ENCODE data around the gene PSAT1.

Gene PSAT1

DNA sequence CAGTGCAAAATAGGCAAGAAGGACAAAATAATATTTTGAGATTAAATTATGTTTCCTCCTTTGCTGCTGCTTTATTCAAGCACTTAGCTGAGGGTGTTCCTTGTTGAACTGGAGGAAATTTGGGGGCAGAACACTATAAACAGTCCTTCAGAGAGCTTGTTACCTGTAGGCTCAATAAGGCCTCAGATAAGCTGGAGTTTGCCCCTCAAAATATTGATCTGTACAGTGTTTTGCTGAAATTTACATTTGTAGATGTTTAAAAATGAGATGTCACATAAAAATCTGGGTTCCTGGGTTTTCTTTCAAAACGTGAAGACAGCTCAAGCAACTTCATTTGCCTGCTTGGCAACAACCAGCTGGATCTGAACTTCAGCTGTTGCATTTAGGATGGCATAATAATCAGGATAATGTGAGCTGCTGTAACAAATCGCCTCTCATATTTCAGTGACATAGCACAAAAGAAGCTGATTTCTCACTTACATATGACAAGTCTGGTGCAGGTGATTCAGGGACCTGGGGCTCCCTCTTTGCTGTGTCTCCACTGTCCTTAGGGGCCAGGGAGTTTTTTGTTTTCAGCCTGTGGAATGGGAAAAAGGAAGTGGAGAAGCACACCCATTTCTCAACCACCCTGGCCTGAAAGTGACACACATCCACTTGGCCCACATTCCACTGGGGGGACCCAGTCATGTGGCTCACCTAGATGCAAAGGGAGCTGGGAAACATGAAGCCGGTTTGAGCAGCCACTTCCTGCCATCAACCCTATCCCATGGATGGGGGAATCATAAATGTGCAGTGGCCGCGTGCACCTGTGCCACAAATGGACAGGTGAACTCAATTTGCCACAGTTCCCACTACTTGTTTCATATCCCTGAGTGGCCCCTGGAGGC lies 2.4 kb upstream of the PSAT1 start:
- peak; percentile 16 for DNase-seq

DNA sequence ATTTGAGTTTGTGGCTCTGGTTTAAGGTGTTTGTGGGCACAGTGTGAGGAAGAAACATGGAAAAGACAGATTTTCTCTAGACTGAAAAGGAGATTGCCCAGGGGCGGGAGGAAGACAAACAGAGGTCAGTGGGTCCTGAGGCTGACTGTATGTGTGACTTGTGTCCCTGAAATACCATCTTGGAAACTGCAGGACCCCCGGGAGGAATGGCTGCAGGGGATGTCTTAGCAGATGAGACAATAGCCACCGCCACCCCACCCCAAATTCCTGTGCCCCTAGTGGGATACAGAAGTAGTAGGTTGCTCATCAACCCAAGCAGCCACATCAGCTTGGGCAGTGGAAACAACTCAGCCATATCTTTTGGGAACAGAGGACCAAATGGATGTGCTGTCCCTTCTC lies 1.7 kb upstream of the PSAT1 start:
- DNase-seq: no peak

DNA sequence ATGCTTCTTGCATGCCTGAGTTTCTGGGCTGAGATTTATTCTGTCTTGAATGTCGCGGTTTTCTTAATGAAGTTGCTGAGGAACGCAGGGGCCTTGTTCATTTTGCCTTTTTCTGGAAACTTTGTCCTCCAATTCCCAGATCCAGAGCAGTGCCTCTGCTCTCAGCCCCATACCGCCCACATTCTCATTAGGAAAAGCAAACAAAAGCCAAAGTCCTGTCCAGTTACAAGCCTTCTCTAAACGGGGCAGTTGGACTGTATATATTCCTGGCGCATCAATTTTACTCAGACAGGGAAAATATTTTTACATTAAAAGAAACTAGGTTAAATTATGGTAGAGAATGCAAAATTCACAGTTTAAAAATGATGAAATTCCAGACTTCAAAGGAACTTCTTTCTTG lies 1.2 kb upstream of the PSAT1 start:
- no peak for DNase-seq

DNA sequence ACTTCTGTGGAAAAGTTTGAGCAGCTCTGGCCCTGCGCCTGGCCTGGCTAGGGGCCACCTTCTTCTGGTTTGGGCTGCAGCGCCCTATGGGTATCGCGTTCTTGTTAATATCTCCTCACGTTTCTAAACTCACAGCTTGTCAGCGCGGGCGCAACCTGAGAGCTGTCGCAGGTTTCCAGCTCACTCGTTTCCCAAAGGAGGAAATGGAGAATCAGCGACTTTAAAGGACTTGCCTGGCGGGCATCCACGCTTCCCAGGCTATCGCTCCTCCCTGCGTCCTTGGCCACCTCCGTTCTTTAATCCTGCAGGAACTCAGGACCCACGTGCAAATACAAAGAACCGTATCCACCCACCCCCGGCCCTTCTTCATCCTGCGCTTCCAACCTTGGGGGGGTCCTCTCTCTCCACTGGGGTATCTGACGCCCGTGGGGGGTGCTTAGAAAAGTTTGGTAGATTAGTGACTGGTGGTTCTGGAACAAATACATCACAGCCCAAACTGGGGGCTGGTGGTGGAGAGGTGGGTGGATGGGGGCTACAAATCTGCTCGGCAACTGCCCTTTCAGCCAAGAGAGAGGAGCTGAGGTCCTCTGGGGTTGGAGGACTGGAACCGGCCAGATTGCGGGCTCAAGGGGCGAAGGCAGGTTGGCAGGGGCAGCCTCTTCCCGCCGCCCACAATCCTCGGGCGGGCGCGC lies 578 bp upstream of the PSAT1 start:
- DNase-seq: no peak

DNA sequence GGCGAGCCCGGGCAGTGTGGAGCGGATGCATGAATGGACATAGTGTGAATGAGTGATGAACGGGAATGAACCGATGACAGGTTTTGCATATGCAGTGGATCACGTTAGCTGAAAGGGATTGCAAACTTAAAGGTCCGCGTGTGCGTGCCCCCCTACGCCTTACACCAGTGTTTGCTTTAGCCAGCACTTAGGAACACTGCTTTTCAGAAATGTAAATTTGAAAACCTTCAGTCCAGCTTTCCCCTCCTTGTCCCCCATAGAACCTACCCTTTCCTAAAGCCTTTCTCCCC lies 692 bp downstream of the PSAT1 start:
- DNase-seq: peak; percentile 13

DNA sequence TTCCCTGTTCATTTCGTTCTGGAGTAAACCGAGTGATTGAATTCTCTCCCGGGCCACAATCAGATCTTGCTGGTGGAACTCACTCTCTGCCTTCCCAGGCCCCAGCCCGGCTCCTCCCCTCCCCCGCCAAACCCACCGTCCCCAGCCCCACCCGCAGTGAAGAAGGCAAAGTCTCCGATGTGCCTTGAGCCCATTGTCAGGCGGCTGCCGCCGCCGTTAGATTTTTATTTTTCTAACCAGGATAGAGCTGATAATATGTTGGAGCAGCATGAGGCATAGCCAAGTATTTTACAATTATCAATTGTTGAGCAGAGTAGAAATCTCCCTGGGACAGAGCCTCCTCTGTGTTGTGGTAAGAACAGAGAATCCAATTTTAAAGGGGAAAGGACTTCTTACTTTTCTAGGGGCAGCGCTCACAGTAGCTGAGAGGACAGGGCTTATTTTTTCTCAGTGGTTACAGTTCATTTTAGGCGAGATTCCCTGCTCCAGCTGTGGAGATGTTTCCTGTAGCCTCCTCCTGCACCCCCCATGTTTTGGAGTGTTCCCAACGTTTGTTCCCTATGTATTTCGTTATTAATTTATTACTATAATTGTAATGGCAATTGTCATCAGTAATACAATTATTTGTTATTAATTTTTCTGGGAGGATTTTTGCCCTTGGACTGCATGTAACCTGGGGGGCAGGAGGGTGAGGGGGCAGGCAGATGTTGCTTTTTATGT lies 1.3 kb downstream of the PSAT1 start:
- no peak for DNase-seq

DNA sequence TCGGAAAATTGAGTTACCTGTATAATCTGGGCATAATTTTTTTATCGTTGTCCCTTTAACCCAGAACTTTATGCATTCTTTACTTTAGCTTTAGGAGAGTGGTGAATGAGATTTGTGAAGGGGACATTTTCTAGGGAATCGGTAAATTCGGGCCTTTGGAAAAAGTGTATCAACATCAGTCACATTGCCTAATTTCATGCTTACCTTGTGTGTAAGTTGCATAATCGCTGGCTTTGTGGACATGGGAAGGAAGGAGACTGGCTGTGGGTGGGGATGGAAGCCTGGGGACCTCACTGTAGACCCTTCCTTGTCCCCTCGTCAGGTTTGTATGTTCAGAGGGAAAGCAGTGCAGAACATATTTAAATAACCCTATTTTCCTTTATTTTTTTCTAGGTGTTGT lies 3.3 kb downstream of the PSAT1 start:
- no peak for DNase-seq

DNA sequence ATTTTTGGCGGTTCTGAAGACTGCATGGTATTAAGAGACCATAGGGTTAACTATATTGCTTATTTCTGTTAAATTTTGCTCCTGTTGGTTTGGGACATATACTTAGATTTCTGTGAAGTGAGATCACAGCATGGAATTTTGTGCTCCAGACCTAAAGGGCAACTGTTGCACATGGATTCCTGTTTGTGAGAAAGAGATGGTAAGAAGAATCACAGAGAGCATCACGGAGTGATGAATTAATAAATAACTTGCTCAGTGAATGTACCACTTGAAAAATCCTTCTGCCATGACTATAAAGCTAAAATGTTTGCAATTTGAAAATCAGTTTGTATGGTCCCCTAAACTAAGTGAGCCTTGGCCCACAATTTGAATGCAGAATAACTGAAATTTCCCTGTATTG lies 4.5 kb downstream of the PSAT1 start:
- no peak for DNase-seq

DNA sequence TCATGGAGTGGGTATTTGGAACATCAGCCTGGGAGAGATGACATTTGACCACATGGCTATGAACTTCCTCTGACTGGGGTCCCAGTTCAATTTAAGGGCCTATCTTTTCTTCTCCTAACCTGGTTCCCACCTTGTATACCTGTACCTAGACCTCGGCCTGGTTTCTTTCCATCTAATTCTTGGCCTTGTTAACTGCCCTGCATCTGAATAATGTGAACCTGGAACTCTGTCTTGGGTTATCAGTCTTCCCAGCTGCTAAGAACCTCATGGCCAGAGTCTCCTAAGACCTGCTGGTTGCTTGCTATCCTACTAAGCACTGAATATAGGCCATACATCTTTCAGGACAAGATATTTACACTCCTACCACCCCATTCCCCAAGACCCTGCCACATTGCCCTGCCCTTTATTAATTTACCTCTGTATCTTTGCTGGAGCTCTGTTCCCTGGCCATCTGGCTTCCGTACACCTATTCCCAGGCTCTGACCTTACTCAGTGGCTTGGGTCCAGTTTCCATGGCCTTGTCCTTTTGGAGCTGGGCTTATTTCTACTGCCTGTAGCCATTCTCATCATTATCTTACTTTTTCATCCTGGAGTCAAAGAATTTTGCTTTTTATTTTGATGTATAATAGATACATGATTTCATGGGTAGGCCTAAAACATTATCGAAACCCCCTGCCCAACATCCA lies 6.6 kb downstream of the PSAT1 start:
- DNase-seq: no peak

DNA sequence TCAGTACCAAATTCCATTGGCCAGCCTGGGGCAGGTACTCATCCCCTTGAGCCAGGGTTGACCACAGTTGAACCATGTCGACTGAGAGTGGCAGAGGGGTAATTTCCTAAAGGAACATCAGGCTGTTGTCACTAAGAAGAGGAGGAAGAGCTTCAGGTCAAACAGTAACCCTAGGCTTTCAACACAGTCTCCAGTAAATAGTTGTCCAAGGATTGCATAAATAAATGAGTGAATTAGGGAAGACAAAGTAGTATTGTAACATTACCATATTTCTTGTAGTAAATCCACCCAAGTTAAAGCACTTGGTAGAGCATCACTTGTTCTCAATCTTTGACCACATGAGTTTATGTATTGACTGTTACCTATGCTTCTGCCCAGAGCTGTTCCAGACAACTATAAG lies 7.4 kb downstream of the PSAT1 start:
- DNase-seq: peak; percentile 46

DNA sequence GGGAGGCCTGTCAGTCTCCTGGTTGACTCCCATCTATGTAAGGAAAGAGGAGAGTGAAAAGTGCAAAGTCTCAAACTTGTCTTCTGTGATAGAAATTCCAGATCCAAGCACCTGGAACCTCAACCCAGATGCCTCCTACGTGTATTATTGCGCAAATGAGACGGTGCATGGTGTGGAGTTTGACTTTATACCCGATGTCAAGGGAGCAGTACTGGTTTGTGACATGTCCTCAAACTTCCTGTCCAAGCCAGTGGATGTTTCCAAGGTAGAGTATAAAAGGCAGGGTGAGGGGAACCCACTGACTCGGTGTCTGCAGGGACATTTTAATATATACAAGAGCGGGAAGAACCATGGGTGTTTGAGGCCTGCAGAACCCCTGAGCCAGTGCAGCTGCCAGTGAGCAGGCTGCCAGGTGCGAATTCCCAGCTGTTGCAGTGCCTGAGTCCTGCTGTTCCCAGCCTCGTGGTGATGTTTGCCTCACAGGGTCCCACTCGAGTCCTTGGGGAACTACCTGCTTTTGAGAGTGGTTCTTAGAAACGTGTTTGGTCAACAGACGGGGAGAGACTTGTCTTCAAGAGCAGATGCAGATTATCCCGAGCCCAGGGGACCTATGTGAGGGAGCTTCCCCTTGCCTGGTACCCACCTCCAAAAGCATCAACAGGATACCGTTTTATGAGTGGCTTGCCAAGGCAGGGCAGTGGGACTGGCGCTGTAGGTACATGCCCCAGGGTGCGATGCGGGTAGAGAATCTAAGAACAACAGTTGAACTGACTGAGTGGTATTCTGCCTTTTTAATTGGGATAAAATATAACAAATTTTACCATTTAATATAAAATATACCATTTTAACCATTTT lies 9.5 kb downstream of the PSAT1 start:
- DNase-seq: no peak

DNA sequence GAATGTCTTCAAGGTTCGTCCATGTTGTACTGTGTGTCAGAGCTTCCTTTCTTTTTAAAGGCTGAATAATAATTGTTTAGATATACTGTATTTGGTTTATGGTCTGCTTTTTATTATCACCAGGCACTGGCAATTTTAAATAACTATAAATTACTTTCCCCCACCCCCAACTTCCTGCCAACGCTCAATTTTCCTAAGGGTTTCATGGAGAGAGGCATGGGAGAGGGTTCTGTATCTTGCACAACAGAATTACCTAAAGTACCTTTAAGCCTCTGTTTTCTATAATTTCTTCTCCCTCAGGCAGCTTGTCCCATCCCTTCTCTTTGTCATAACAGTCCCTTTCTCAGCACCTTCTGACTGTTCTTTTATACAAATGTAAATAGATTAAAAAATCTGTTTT lies 10.4 kb downstream of the PSAT1 start:
- DNase-seq: no peak

DNA sequence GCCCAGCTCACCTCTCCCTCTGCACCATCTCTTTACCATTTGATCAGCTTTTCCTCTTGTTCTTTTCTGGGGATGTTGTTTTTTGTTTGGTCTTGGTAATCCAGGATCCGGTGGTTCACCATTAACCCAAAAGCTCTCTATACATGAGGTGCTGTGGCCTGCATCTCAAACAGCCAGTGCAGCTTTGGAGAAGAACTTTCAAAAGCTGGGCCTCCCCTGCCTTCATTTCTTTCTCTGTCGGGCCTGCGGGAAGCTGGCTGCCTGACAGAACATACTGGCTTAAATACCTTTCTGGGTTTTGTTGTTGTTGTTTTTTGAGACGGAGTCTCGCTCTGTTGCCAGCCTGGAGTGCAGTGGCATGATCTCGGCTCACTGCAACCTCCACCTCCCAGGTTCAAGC lies 12.1 kb downstream of the PSAT1 start:
- no peak for DNase-seq

DNA sequence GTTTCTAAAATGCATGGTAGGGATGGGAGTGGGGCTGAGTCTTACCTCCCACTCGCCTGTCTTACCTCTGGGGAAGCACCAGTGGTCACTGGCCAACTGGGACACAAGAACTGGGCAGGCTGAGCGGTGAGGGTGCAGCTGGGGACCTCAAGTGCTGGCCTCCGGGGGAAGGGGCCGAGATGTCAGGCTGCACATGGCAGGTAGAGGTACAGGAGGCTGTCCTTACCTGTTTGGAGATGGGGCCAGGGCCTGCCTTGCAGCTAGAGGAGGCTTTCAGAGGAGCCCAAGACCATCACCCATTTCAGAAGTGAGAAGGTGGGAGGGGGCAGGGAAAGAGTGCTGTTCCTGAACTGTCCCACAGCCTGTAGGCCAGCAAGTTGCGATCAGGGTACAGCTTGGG lies 14.2 kb downstream of the PSAT1 start:
- no peak for DNase-seq

DNA sequence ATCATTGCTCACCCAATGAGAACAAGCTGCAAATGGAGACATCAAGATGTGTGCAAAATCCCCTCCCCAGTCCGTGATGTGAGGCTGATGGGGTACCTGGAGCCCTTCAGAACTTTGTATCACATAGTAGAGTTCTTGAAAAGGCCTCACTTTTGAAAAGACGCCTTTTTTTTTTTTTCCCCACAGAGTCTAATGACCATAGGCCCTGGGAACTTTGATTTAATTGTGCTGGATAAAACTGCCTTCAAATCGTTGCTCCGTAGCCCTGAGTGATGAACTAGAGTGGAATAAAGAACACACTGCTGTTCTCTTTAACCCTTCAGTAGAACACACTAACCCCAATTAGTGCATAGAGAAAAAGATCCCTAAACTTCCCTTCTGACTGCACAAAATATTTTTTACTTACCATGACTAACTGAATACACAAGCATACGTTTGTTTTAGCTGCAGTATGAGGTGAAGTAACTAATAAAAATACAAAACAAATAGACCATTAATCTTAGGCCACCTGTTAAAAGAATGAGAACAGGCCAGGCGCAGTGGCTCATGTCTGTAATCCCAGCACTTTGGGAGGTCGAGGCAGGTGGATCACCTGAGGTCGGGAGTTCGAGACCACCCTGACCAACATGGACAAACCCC lies 15.1 kb downstream of the PSAT1 start:
- DNase-seq: no peak

DNA sequence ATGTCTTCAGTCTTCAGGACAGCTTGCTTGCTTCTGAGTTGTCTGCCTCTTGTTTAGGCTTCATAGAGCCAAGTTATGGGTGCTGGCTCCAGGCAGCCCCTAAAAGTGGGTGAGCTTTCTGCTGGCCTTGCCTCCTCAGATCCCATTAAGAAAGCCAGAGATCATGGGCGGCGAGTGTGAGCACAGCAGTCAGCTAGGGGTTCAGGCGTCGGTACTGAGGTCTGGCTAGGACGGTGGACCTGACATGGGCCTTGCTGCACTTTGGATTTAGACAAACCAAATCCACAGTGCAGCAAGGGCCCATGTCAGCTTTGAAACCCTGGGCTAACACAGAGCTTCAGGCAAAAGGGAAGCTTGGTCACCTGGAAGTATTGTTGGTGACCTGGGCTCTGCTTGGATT lies 17.6 kb downstream of the PSAT1 start:
- no peak for DNase-seq

DNA sequence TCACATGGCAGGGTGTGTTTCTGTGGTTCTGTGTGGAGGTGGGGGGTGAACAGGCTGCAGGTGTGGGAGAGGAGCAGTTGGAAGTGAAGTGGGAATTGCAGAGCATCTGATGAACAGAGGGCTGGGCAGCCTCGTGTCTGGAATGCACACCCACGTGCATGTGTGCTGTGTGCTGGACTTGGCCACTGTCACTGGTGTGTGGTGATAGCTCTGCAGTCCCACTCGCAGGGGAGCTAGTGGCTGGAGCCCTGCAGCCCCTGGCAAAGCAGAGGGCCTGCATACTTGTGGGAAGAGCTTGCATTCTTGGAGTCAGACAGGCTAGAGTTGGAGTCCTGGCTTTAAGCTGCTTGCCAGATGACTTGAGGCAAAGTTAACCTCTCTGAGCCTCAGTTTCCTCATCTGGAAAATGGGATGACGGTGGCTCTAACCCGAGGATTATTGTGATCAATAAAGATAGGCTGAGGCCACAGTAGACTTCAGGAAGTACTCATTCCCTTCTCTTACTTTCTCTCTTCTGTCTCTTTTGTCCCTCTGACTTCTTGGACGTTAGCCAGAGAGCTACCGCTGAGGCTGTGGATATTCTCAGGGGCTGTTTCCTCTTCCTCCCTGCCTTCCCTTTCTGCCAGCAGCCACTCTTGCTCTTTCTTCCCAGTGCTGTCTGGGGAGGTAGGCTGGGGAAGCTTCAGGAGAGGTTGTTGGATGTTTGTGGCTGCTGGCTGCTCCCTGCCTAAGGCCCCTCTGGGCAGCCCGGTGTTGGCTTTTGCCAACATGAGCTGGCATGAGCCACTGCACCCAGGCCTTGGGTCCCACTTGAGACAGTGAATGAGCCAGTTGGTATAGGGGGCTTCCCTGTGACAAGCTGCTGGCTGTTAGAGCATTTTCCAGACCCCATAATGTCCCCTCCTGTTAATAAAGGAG lies 18.3 kb downstream of the PSAT1 start:
- DNase-seq: no peak

DNA sequence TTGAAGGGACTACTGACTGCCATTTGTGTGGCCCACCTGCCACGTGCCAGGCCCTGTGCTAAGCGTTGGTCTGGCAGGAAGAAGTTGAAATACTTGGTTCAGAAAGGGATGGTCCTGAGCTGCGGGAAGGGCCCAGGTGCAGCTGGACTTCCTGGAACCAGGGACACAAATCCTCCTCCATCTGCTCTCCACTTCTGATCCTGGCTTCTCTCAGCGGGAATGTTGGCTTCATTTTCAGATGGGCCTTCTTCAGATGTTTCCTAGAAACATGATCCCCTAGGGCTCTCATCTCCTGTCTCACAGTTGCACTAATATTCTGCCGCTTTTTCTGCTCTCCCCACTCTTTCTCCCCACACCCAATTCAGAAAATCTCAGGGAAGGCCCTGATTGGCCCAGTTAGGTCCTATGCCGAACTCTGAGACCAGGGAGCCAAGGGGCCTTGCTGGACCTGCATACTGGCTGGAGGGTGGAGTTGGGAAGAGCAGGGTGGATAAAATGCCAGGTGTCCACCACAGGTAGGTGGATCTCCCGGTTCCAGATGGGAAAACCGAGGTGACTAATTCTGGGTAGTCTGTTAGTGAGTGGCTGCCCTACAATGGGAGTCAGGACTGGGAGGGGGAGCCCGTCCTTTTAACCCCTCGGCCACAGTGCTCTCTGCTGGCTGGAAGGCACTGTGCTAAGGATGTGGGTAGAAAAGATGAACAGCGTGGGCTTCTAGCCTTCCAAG lies 19.4 kb downstream of the PSAT1 start:
- no peak for DNase-seq

DNA sequence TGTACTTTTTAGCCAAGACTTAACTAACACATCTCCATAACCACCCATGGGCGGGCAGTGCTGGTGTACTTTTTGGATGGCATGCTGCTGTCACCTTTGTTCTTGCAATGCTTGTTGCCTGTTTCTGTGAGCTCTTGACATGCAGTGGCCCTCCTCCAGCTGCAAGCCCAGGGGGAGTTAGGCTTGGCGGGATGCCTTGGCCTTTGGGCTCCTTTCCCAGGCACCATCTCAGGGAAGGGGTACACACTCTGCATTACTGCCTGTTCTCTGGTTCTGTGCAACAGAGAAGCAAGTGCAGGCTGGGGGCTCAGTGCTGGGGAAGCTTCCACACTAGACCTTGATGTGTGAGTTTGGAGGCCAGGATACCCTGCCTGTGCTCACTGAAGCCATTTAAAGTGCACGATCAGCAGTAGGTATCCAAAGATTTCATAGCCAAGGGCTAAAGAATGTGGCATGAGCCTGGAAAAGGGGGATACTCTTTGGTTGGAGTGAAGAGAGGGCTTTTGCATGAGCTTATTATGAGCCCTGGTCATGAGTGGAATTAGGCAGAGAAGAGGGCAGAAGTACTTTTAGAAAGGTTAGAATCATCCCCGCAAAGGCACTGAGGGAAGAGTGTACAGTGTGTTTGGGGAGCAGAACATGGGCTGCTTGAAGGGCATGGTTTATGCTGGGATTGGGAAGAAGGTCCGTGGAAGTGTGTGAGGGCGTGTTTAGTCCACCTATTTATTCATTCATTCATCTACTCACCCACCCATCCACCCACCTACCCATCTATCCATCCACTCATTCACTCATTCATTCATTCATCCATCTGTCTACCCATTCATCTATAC lies 22.5 kb downstream of the PSAT1 start:
- no peak for DNase-seq
